Activated CD4-positive, alpha-beta T cell treated with anti-CD3 and anti-CD28 coated beads, Interleukin-2, amount 50 U/mL, for 16 hours (primary cell): ENCODE data around the gene TOR3A.
"Not testable (repeated sequence)": the region's sequence is repeated elsewhere in the genome, so short reads cannot be mapped to it uniquely, and the experiment has no call there.

ENCODE experiments used
- DNase-seq: peaks from one replicate; pipeline ENCODE4 v3.0.0-alpha.2; 2020

TOR3A gene

GRCh38 chr1:179115181-179115580, 33.3 kb downstream of the TOR3A start:
- DNase-seq, result no peak

- no peak for DNase-seq
Measured at GRCh38 chr1:179119513-179119912, 37.6 kb downstream of the TOR3A start.

GRCh38 chr1:179120736-179121135, 38.9 kb downstream of the TOR3A start:
- no peak for DNase-seq

- peak; percentile 35 for DNase-seq
Measured at GRCh38 chr1:179121159-179121938, 39.5 kb downstream of the TOR3A start.

DNA sequence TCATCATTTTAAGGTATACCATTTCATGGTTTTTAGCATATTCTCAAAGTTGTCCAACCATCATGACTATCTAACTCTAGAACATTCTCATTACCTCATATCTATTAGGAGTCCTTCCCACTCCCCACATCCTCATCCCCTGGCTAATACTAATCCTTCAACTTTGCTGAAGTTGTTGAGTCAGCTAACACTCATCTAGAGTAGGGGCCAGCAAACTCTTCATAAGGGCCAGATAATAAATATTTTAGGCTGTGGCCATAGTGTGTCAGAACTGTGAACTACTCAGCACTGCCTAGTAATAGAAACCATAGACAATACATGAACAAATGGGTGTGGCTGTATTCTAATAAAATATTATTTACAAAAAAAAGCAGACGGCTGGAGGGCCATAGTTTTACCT, 43.0 kb downstream of the TOR3A start:
- DNase-seq, result no peak

DNA sequence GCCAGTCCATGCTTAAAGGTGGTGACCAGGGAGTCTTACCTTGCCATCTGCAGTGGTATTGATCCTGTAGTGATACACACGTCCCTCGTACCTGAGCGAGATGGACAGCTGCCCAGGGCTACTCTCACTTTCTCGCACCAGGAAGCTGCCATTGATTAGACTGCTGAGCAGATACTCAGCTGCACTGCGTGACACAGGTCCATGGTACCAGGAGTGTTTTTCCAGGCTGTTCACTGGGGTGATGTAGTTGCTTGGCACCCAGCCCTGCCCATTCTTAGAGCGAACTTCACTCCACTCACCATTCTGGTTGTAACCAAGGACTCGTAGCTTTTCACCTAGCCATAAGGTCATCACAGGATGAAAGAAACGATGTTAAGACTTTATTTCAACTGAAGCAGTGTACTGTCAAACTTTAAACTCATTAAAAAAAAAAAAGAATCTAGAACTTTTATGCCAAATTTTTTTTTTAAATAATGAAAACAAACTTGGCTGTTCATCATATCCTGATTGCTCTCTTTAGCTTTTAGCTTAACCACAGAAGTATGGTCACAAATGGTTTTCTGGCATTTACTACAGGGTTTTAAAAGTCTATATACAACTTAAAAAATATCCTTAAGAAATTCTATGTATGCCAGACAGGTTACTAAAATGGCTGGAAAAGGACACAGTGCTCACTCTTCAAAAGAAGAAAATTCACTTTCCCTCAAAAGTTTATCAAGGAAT, 44.6 kb downstream of the TOR3A start:
- DNase-seq, result no peak

- no peak for DNase-seq
Measured at GRCh38 chr1:179127163-179127895, 45.5 kb downstream of the TOR3A start.

GRCh38 chr1:179128520-179128919, 46.6 kb downstream of the TOR3A start:
- DNase-seq, result no peak

DNA sequence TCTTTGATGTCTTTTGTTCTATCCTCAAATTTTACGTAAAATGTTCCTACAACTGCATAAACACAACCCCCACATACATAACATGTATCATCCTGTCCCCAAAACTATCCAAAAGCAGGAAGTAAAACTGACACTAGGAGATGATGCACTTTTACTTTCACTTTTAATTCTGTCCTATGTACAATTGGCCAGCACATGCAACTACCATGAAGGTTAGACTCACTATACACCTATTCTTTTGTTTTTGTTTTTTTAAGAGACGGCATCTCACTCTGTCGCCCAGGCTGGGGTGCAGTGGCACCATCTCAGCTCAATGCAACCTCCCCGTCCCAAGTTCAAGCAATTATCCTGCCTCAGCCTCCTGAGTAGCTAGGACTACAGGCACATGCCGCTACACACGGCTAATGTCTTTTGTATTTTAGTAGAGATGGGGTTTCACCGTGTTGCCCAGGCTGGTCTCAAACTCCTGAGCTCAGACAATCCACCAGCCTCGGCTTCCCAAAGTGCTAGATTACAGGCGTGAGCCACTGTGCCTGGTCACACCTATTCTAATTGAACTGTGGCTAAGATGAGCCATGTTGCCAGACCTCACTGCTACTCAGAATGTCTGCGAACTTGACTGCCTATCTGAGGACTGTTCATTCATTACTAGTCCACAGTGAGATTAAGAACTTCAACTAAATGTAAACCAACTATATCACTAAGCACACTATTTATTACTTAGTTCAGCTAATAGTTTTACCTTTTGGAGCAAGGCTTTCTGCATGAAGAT, 48.0 kb downstream of the TOR3A start:
- DNase-seq, result peak; percentile 68

- DNase-seq, result not testable (repeated sequence)
Measured at GRCh38 chr1:179135168-179135567, 53.3 kb downstream of the TOR3A start.

- not testable (repeated sequence) for DNase-seq
Measured at GRCh38 chr1:179135707-179136106, 53.8 kb downstream of the TOR3A start.

GRCh38 chr1:179137617-179138255, 55.9 kb downstream of the TOR3A start:
- DNase-seq, result no peak

GRCh38 chr1:179138755-179139154, 56.9 kb downstream of the TOR3A start:
- DNase-seq, result not testable (repeated sequence)

DNA sequence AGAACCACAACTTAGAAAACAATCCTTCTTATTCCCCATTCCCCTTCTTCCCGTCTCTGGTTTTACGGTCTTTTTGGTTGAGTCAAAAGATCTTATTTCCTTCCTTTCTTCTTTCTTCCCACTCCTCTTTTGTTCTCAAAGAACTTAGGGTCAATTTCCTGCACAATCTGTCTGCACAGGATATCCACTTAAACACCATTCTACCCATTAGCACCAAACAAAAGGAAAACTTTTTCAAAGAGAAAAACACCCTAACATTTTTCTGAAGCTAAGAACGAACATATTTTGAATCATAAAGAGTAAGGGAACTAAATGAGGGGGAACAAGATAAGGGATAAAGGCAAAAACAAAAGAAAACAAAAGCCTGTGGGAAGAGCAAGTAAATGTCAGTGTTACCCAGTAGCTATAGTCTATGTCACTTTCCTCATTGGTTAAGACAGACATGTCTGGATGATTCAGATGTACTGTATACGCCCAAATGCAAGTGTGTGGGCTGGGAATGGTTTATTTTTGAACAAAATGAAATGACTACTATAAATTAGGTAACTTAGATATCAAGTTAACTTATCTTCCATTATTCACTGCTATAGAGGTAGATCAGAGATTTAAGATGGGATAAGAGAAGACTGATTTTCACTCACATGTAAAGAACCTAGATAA, 59.9 kb downstream of the TOR3A start:
- DNase-seq, result no peak

- DNase-seq, result no peak
Measured at GRCh38 chr1:179142889-179143299, 61.0 kb downstream of the TOR3A start.

DNA sequence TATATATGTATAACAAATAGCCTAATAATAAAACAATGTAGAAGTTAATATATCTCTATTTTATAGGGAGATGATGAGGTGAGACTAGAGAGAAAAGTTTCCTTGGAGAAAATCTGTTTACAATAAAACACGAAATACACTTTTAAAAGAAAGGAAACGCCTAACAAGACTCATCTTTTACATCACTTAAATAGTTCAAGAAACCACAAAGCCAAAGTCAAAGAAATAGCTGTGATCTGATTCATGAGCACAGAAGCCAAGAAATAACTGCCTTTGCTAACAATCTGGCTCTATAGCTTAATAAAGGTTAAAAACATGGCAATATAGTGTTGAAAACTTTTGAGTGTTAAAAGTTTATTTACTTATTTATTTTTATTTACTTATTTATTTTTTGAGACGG, 61.5 kb downstream of the TOR3A start:
- peak; percentile 15 for DNase-seq

DNA sequence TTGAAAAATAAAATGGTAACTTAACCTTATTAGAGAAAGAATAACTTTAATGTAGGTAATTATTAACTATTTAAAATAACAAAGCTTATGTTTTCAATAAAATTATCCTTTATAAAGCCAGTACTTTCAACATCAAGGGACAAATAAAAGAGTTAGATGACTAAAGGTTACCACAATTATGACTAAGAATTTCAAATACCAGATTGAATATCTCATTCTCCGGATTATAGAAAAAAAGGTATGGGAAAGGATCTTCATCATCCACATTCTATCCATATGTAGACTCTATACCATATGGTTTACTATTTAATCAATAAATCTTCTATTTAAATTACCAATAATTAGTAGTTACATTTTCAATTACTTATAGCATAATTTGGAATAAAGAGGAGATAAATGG, 62.8 kb downstream of the TOR3A start:
- no peak for DNase-seq

GRCh38 chr1:179145521-179145920, 63.7 kb downstream of the TOR3A start:
- no peak for DNase-seq
